Stimulated activated CD4-positive, alpha-beta T cell treated with anti-CD3 and anti-CD28 coated beads, Interleukin-1b, Interleukin-23, amount 100 ng/mL, for 1 hour (primary cell): ENCODE results near the gene PLXNB3.
"Not testable (repeated sequence)": the region's sequence is repeated elsewhere in the genome, so short reads cannot be mapped to it uniquely, and the experiment has no call there.

Experiments
- DNase-seq, 2 donors: peaks; one replicate each; pipeline ENCODE4 v3.0.0-alpha.2; 2020; ENCODE audit warnings: low read depth in 2 of 2

Gene PLXNB3

DNA sequence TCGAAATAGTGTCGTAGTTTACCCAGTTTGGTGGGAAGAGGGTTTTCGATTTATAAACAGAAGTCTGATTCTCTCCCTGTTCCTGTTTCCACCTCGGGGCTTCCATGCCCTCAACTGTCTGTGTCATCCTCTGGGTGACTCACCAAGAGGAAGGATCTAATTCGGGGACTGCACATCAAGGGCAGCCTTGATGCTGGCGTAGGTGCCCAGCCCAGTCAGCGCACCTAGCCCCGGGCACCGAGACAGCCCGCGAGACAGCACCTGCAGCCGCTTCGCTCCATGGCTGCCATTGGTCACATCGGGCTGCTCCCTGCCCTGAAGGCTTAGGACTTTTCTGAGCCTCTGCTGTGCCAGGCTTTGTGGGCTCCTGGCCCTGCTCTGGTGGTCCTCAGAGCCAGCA, 31.6 kb upstream of the PLXNB3 start:
- DNase-seq, result no peak

DNA sequence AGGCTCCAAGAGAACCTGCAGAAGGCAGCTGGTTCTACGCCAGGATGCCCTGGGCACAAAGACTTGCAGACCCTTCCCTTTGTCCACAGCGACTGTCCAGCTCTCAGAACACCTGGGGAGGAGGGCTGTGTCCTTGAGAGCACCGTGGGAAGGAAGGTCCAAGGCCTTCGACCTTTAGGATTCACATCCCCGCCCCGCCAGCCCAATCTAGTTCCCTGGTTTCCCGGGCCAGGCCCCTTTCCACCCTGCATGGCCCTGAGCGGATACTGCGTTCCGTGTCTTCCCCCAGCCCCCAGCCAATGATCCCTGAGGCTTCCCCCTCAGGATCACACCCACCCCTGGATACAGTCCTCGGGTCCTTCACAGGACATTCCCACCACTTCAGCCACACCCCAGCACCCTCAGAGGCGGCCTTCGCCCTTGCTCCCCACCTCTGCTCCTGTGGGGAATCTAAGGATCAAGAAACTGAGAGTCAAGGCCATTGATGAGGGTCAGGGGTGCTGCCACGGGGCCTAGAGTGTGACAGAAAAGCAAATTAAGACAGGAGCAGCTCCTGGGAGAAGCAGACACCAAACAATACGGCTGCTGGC, 30.3 kb upstream of the PLXNB3 start:
- DNase-seq, result no peak

DNA sequence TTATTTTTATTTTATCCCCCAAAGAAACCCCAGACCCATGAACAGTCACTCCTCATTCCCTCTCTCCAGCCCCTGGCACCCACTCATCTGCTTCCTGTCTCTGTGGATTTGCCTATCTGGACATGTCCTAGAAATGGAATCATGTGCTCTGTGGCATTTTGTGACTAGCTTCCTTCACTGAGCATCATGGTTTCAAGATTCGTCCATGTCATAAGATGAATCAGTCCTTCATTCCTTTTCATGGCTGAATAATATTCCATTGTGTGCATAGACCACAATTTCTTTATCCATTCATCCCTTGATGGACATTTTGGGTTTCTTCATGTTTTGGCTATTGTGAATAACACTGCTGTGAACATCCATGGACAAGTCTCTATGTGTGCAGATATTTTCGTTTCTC, 29.2 kb upstream of the PLXNB3 start:
- DNase-seq, result no peak

DNA sequence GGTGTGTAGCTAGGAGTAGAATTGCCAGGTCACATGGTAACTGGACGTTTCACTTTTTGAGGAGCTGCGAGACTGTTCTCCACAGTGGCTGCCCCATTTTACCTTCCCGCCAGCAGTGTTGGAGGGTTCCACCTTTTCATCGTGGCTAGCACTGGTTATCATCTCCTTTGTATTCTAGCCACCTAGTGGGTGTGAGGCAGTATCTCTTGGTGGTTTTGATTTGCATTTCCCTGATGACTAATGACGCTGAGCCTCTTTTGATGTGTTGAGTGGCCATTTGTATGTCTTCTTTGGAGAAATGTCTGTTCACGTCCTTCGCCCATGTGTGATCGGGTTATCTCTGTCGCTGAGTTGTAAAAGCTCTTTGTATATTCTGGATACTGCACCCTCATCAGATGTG, 28.8 kb upstream of the PLXNB3 start:
- no peak for DNase-seq

DNA sequence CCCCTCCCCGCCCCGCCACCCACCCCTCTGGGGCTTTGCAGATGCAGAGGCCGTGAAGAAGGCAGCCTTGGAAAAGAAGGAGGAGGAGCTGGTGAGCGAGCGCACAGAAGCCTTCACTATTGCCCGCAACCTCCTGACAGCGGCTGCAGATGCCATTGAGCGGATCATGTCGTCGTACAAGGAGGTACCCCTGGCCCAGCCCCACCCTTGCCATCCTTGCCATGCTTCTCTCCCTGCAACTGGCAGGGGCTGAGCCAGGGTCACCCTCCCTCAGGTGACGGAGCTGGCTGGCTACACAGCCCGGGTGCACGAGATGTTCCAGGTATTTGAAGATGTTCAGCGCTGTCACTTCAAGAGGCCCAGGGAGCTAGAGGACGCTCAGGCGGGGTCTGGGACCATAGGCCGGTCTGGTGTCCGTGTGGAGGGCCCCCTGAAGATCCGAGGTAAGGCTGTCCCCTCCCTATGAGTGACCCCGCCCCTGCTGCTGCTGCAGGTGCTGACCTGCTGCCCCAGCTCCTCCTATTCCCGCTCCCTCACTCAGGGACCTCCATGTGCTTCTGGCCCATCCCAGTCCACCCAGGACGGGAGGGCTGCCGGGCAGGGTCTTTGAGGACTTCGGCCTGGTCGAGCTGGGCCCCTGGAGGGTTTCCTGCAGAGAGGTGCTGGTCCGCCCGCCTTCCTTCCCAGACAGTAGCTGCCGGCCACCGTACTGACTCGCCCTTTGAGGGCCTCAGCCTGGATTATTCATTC, 27.8 kb upstream of the PLXNB3 start:
- no peak for DNase-seq

DNA sequence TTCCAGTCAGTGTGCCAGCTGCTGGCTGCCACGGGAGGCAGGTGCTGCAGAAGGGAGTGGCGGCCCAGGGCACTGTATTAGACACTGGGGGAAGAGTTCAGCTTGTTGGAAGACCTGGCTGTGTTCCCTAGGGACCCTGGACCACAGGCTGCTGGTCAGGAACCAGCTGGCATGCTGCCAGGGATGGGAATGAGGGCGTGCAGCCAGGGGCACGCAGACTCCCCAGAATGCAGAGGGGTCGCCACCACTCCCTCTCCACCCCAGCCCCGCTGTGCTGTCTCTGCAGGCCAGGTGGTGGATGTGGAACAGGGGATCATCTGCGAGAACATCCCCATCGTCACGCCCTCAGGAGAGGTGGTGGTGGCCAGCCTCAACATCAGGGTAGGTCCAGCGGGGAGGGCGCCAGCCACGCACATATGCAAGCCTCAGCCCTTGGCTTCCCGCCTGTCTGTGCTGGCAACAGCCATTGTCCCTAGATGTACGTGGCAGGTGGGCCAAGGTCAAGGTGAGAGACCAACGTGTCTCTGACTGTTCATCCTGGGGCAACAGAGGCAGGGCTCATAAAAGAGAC, 27.1 kb upstream of the PLXNB3 start:
- no peak for DNase-seq

DNA sequence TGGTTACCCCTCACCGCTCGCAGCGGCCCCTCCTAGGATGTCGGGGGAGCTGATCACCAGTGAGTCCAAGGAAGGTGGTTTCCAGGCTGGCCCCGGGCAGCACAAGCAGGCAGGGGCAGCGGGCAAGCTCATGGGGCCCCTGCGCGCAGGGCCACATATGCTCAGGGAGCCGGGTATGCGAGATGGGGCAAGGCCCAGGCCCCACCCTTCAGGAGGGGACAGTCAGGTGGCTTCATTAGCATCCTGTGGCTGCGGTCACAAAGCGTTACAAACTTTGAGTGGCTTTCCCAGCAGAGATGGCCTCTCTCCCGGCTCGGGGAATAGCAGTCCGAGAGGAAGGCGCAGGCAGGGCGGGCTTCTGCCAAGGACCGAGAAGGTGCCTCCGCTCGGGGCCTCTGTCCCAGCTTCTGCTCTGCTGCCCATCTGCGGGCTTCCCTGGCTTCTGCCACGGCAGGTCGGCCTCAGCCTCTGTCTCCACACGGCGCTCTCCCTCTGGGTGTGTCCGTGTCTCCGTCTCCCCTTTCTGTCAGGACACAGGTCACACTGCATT, 25.9 kb upstream of the PLXNB3 start:
- DNase-seq, result no peak

DNA sequence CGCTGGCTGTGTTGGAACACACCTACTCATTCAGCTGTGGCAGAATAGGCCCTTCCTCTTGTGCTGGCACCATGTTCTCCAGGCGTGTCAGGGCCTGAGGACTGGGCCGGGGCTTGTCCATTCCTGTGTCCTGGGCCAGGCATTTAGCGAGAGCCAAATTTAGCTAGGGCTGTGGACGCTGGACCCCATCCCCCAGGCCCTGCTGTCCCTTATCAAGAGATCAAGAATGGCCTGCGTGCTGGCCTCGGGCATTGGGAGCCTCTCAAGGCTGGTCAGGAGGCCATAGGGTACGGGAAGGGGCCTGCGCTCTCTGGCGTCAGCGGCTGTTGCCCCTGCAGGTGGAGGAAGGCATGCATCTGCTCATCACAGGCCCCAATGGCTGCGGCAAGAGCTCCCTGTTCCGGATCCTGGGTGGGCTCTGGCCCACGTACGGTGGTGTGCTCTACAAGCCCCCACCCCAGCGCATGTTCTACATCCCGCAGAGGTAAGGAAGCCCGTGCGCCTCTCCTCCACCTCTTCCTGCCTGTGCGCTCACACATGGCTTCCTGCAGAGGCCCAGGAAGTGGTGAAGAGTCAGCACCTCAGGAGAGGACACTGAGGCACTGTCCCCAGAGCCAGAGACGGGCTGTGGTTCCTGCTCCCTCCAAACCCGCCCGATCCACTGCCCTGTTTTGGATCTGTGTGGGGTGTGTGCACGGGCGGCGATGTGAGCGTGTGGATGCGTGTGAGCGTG, 24.1 kb upstream of the PLXNB3 start:
- no peak for DNase-seq

DNA sequence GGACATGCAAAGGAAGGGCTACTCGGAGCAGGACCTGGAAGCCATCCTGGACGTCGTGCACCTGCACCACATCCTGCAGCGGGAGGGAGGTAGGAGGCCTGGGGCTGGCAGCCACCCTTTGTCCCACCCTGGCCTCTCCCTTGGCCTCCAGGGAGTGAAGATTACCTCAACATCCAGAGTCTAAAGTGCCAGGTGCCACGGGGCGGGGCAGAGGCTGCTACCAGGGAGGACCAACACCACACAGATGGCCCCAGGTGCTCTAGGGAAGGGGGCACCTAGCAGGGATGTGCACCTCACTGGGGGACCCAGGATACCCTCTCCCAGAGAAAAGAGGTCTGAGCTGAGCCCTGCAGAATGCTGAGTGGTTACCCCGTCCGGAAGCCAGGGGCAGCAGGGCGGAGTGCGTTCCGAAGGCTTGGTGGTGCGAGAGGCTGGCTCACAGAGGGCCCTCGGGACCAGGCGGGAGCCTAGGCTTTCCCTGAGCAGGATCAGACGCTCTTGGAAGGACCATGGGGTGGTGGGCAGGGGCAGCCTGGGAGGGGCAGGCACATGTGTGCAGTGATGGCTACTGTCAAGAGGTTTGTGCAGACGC, 23.3 kb upstream of the PLXNB3 start:
- DNase-seq, result no peak

DNA sequence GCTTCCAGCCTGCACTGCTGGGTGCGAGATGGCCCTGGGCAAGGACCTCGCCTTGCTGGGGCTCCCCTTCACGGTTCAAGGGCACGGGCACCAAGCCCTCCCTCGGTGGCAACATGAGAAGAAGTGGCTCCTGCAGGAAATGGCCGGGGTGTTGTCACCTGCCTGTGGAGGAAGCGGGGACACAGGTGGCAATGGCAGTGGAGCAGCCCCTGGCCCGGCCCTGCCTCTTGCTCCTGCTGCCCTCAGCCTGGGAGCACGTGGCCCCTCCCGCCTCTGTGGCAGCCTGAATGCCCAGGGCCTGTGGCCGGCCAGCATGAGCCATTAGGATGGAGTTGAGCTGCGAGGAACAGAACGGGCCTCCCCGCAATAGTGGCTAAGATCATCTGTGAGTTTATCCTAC, 22.6 kb upstream of the PLXNB3 start:
- no peak for DNase-seq

DNA sequence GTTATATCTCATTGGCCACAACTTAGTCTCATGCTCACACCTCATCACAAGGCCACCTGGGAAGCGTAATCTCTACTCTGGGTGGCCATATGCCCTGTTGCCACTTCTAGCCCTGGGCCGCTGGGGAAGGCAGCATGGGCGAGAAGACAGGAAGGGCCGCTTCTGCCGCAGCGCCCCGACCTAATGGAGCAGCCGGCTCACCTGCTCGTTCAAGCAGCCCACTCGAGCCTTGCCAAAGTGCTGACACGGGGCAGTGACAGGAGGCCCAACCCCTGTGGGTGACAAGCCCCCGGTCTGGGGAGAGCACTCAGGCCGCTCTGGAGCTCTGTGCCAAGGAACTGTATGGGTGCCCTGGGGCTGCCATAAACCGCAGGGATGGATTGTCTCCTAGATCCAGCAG, 21.9 kb upstream of the PLXNB3 start:
- DNase-seq, result not testable (repeated sequence)

DNA sequence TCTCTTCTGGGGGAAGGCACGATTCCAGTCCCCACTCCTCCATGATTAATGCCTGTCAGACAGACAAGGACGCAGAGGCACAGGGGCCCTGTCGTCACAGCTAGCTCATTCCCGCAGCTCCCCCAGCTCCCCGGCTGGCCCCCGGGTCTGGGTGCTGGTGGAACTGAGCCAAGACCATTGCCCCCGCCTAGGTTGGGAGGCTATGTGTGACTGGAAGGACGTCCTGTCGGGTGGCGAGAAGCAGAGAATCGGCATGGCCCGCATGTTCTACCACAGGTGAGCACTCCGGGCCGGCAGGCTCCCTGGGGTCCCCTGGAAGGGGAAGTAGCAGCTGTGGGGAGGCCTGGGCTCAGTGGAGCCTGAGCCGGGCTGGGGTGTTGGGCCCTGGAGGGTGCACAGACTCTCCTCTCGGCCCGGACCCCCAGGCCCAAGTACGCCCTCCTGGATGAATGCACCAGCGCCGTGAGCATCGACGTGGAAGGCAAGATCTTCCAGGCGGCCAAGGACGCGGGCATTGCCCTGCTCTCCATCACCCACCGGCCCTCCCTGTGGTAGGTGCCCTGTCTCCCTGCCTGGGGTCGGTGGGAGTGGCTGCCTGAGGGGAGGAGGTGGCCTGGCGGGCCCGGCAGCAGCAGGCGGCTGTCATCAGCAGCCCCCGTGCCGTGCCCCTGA, 21.1 kb upstream of the PLXNB3 start:
- DNase-seq, result not testable (repeated sequence)

DNA sequence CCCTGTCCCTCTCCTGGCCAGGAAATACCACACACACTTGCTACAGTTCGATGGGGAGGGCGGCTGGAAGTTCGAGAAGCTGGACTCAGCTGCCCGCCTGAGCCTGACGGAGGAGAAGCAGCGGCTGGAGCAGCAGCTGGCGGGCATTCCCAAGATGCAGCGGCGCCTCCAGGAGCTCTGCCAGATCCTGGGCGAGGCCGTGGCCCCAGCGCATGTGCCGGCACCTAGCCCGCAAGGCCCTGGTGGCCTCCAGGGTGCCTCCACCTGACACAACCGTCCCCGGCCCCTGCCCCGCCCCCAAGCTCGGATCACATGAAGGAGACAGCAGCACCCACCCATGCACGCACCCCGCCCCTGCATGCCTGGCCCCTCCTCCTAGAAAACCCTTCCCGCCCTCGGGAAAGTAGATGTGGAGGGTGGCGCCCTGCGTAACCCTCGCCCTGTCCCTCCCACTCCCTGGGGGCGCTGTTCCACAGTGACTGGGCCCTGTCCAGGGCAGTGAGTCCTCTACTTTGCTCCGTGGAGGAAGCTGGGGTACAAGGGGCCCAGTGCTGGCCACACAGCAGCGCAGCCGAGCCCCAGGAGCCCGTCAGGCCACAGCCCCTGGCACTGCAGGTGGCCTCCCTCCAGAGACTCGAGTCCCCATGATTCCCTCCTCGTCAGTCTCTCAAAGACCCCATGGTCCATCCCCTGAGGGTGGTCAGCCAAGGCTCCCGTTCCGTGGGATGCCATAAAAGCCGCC, 20.4 kb upstream of the PLXNB3 start:
- not testable (repeated sequence) for DNase-seq

DNA sequence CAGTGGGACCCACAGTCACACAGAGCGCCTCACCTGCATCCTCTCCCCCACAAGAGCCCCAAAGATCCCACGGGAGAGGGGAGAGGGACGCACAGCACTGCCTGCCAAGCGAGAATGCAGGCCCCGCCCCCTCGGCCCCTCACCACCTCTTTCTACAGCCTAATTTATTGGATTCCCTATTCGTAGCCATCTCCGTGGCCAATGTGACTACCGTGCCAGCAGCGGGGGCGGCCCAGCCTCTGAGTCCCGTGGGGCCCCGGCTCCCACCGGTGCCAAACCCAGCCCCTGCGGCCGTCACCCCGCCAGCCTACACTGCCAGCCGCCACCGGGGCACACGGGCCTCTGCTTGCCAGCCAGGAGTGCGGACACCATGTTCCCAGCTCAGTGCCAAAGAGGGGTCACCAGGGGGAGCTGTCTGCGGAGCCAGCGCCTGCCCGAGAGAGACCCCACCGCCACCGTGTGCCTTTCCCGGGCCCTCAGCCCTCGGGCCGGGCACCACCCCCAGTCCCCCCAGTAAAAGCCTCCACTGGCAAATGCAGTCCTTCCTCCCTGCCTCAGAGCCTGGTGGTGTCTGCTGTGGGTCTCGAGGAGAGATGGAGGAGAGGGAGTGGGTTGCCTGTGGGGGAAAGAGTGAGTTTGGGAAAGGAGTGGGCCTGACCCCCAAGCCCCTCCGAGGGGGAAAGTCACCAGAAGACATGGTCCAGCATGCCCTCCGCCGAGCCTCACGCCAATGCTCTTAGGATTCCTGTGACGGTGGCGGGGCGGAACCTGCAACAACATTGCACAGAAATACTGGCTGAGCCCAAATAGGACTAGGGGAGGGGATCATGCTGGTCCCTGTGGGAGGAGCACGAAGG, 19.6 kb upstream of the PLXNB3 start:
- no peak for DNase-seq

DNA sequence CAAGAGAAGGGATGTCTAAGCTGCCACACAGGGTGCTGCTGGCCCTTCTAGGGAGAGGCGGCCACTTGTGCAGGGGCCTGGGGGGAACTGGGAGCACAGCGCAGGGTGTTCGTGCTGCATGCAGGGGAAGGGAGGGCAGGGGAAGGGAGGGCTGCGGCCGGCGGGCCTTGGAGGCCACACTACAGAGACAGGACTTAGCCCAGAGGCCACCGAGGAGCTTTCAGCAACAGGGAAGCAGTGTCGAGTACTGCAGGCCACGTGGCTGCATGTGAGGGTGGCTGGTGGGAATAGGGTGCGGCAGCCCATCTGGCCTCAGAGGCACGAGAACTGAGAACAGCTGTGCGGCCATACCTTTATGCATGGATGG, 19.0 kb upstream of the PLXNB3 start:
- not testable (repeated sequence) for DNase-seq

DNA sequence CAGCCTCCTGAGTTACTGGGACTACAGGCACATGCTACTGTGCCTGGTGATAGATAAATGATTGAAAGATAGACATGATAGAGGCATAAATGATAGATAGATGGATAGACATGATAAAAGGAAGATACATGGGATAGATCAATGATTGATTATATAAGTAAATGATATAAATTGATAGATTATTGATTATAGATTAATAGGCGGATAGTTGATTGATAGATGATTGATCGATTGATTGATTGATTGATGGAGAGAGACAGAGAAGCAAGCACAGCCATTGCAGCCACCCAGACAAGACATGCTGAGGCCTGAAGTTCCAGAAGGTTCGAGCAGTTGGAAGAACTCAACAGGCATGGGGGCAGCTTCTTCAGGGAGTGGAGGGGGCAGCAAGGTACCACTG, 17.7 kb upstream of the PLXNB3 start:
- DNase-seq, result no peak

DNA sequence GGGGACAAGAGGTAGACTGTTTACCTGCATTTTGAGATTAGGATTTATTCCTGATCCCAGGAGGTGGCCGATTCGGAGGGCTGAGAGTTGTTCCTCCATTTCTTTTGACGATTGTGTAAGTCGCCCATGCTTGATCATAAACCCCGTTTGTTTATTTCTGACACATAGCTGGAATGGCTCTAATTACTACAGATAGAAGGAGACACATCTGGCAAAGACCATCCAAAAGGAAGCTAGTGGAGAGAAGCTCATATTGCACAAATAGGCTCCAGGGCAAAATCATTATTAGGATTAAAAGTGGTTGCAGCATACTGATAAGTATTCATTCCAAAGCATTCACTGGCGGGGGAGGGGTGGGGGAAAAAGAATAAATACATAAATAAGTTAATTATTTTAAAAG, 17.1 kb upstream of the PLXNB3 start:
- not testable (repeated sequence) for DNase-seq

DNA sequence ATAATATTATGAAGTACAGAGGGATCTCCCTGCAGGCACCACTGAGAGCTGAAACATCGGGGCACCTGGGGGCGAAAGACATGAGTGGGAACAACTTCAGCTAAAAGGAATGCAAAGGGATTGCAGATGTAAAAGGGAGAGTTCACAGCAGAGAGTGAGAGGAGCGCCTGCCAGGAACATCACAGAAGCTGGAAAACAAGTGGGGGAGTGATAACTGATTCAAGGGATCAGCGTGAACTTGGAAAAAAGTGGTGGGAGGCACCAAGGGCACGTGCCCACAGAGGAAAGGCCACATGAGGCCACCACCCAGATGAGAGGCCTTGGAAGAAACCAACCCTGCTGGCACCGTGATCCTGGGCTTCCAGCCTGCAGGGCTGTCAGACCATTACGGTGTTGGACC, 15.0 kb upstream of the PLXNB3 start:
- DNase-seq, result not testable (repeated sequence)

DNA sequence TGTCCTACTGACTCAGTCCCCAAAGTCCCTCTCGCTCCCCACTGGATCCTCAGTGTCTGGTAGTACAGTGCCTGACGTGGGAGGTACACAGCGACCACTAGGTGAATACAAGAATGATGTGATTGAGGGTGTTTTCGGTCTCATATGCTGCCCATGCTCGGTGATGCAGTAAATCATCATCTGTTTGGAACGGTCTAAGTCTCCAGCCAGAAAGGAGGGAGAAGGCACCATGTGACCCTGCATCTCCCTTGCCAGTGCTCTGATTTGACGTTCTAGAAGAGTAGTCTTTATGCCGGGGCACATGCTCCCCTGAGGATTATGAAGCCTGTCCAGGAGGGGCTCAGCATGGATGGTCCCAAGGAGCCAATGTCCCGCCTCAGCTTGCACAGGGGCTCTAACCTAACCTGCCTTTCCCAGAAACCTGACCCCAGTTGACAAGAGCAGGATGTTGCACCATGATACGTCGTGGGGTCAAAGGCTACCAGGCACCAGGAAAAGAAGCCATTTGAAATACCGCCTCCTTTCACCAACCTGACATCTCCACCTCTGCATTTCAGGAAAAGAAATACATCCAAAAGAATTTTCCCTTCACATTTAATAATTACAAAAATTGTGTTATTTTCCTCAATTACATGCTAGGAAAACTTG, 13.8 kb upstream of the PLXNB3 start:
- no peak for DNase-seq
